Left renal cortex interstitium (tissue), 4 donors: ENCODE measurements around the gene GOLGA6L7. TPM values are rescaled to one million over a fixed set of nuclear protein-coding genes. Genes with fewer than 3 reads are reported as not detected.
"Not testable (repeated sequence)": the region's sequence is repeated elsewhere in the genome, so short reads cannot be mapped to it uniquely, and the experiment has no call there.

Source experiments
- DNase-seq, 4 donors: peaks; one replicate each; pipeline ENCODE4 v3.0.0-alpha.2; 2013; ENCODE audit warnings: low read depth in 4 of 4, low spot score in 2 of 4, missing footprints in 1 of 4
- polyA plus RNA-seq, 4 donors: library from polyadenylated mRNA; unstranded; fragments of 120-200 nt; gene quantifications; one replicate each; pipeline ENCODE4 v1.2.1, GENCODE V29; 2013; ENCODE audit not compliant: insufficient read length in 4 of 4

GOLGA6L7 gene
- polyA plus RNA-seq: 1 to 10 TPM in 2 of 4 donors, under 1 TPM in 2; 0.13 to 1.4 (median 0.65) TPM

- DNase-seq: not testable (repeated sequence)
Observed at GRCh38 chr15:28848521-28848920, at the start of gene GOLGA6L7. GOLGA6L7 (minus strand) TSS chr15:28848644; CDS start chr15:28848549, 95 bp downstream.

- DNase-seq: no peak
Observed at GRCh38 chr15:28897861-28898585, 49.6 kb upstream of the GOLGA6L7 start.

- DNase-seq: no peak
Observed at GRCh38 chr15:28896951-28897350, 48.5 kb upstream of the GOLGA6L7 start.

- no peak for DNase-seq
Observed at GRCh38 chr15:28895566-28895965, 47.1 kb upstream of the GOLGA6L7 start.

- DNase-seq: no peak
Observed at GRCh38 chr15:28895146-28895545, 46.7 kb upstream of the GOLGA6L7 start.

- no peak for DNase-seq
Observed at GRCh38 chr15:28894631-28895030, 46.2 kb upstream of the GOLGA6L7 start.

- no peak for DNase-seq
Observed at GRCh38 chr15:28892789-28893610, 44.6 kb upstream of the GOLGA6L7 start.

- DNase-seq: no peak
Observed at GRCh38 chr15:28891588-28891987, 43.1 kb upstream of the GOLGA6L7 start.

GRCh38 chr15:28890711-28891495 lies 42.5 kb upstream of the GOLGA6L7 start:
- no peak for DNase-seq

GRCh38 chr15:28890291-28890690 lies 41.8 kb upstream of the GOLGA6L7 start:
- not testable (repeated sequence) for DNase-seq

GRCh38 chr15:28889871-28890270 lies 41.4 kb upstream of the GOLGA6L7 start:
- DNase-seq: not testable (repeated sequence)

GRCh38 chr15:28889346-28889745 lies 40.9 kb upstream of the GOLGA6L7 start:
- no peak for DNase-seq

GRCh38 chr15:28888900-28889299 lies 40.5 kb upstream of the GOLGA6L7 start:
- DNase-seq: no peak

GRCh38 chr15:28888302-28888894 lies 40.0 kb upstream of the GOLGA6L7 start:
- no peak for DNase-seq

GRCh38 chr15:28887339-28888174 lies 39.1 kb upstream of the GOLGA6L7 start:
- no peak for DNase-seq

- no peak for DNase-seq
Observed at GRCh38 chr15:28886431-28887338, 38.2 kb upstream of the GOLGA6L7 start.

GRCh38 chr15:28885630-28886430 lies 37.4 kb upstream of the GOLGA6L7 start, which contains the start of gene APBA2:
APBA2 (plus strand) TSS chr15:28885974; CDS start chr15:29053885, 167,911 bp downstream.
- DNase-seq: no peak
